ENCODE data around the gene TMEM184B.

GRCh38 chr22:38211556-38211955 is 61.3 kb downstream of the TMEM184B start:
- no peak for TF ChIP-seq CTCF (conservative IDR thresholded peaks at IDR 0.05)
- TF ChIP-seq EZH2 (IDR thresholded peaks at IDR 0.05; ENCODE audit: low read depth): no peak

Data from PC-9 (cell line).